Endothelial cell of umbilical vein (primary cell): ENCODE results near the gene SUSD5. TPM values are rescaled to one million over a fixed set of nuclear protein-coding genes. Genes with fewer than 3 reads are reported as not detected.

Experiments
- Bru-seq: library from RNA; stranded (reverse); fragments of 400-500 nt; gene quantifications from one replicate; lab custom pipeline; 2021; lab: Mats Ljungman, UMichigan
- BruChase-seq, 2 experiments: library from RNA; stranded (reverse); fragments of 400-500 nt; gene quantifications; one replicate each; lab custom pipeline; 2021; lab: Mats Ljungman, UMichigan
- BruUV-seq: library from RNA; stranded (reverse); fragments of 400-500 nt; replicated peaks from 2 replicates; lab custom pipeline; 2021; lab: Mats Ljungman, UMichigan
- CTCF ChIA-PET: fragments of 300-600, 350-600 bp; sonication (Branson Sonifier 250); formaldehyde crosslinking; loops from one replicate; lab custom pipeline; 2021; ENCODE audit warnings: antibody characterized with exemption, inconsistent platforms; lab: Charles Lee
- POLR2A ChIA-PET: fragments of 300-600, 350-600 bp; sonication (Branson Sonifier 250); formaldehyde crosslinking; loops from one replicate; lab custom pipeline; 2021; ENCODE audit warnings: antibody characterized with exemption, inconsistent platforms; lab: Charles Lee
- DNase-seq: peaks from one replicate; pipeline ENCODE4 v3.0.0-alpha.2; 2011; ENCODE audit warnings: low read depth, low spot score
- FAIRE-seq: peaks from 2 replicates; lab custom pipeline; 2011; peaks lifted over from hg19 to GRCh38; lab: Jason Lieb, UNC
- H2AFZ ChIP-seq: 2 replicates; pipeline ENCODE4 v1.6.0; 2012; ENCODE audit warnings: low read depth, low read length, control low read depth, inconsistent platforms
- H3K27ac ChIP-seq: 2 replicates; pipeline ENCODE4 v1.5.1; 2011; ENCODE audit warnings: low read depth, mild to moderate bottlenecking, control low read depth, low read length, moderate library complexity; ENCODE audit not compliant: insufficient read depth
- H3K27me3 ChIP-seq, 2 experiments: 2 replicates each; pipeline versions ENCODE4 v1.6.0 to v1.6.1; 2011; ENCODE audit warnings: low read length in 2 of 2, mixed read lengths in 1 of 2; ENCODE audit not compliant: control insufficient read depth in 2 of 2, insufficient read depth in 2 of 2
- H3K36me3 ChIP-seq, 2 experiments: 2 replicates in 1 of 2; 3 replicates in 1 of 2; pipeline ENCODE4 v1.5.1; 2011; ENCODE audit warnings: low read length in 2 of 2, mild to moderate bottlenecking in 1 of 2, moderate library complexity in 1 of 2; ENCODE audit not compliant: control insufficient read depth in 2 of 2, insufficient read depth in 2 of 2; ENCODE audit errors: extremely low read depth in 1 of 2
- H3K4me1 ChIP-seq: 3 replicates; pipeline ENCODE4 v1.5.1; 2011; ENCODE audit warnings: mild to moderate bottlenecking, low read length; ENCODE audit not compliant: control insufficient read depth, insufficient read depth; ENCODE audit errors: extremely low read depth
- H3K4me2 ChIP-seq: 2 replicates; pipeline ENCODE4 v1.6.1; 2011; ENCODE audit warnings: low read length, control low read depth, mixed read lengths; ENCODE audit not compliant: insufficient read depth
- H3K4me3 ChIP-seq, 3 experiments: fragments of 200-600 bp in 1 of 3; sonication (generic), shearing (Covaris generic) in 1 of 3; replicated peaks in 1 of 3; 2 replicates each; pipeline ENCODE4 v1.5.1; 2011 to 2016; ENCODE audit warnings: control low read depth in 3 of 3, low read length in 3 of 3, mild to moderate bottlenecking in 2 of 3, inconsistent platforms in 1 of 3, low read depth in 1 of 3, moderate library complexity in 1 of 3; ENCODE audit not compliant: insufficient read depth in 1 of 3
- H3K79me2 ChIP-seq: 2 replicates; pipeline ENCODE4 v1.6.0; 2012; ENCODE audit warnings: low read length, inconsistent platforms; ENCODE audit not compliant: control insufficient read depth, insufficient read depth
- H3K9ac ChIP-seq: replicated peaks from 2 replicates; pipeline ENCODE3; 2011; ENCODE audit warnings: low read length, control low read depth; ENCODE audit not compliant: insufficient read depth; ENCODE audit errors: extremely low read depth
- H3K9me1 ChIP-seq: replicated peaks from 3 replicates; pipeline ENCODE4 v1.6.0; 2011; ENCODE audit warnings: mild to moderate bottlenecking, low read length; ENCODE audit not compliant: control insufficient read depth, insufficient read depth; ENCODE audit errors: extremely low read depth
- H3K9me3 ChIP-seq: replicated peaks from 2 replicates; pipeline ENCODE4 v1.5.1; 2012; ENCODE audit warnings: low read length, inconsistent platforms; ENCODE audit not compliant: control insufficient read depth, insufficient read depth
- H4K20me1 ChIP-seq: replicated peaks from 2 replicates; pipeline ENCODE3; 2011; ENCODE audit warnings: mild to moderate bottlenecking, low read length; ENCODE audit not compliant: control insufficient read depth, insufficient read depth; ENCODE audit errors: extremely low read depth
- EZH2 ChIP-seq: IDR thresholded peaks from 2 replicates; pipeline ENCODE4 v1.6.1; 2012; ENCODE audit warnings: borderline replicate concordance, low read depth, mild to moderate bottlenecking, moderate library complexity, low read length, inconsistent platforms; ENCODE audit not compliant: severe bottlenecking
- MYC ChIP-seq: IDR thresholded peaks from one replicate; pipeline ENCODE4 v1.6.1; 2011; ENCODE audit warnings: mild to moderate bottlenecking, low read depth, low read length
- POLR2A ChIP-seq: IDR thresholded peaks from 2 replicates; pipeline ENCODE4 v1.6.1; 2012; ENCODE audit warnings: low read depth, mild to moderate bottlenecking, control low read depth, low read length
- POLR2AphosphoS5 ChIP-seq: IDR thresholded peaks from 2 replicates; pipeline ENCODE4 v1.6.1; 2012; ENCODE audit warnings: low read depth, mild to moderate bottlenecking, control low read depth, low read length, moderate library complexity; ENCODE audit not compliant: insufficient read depth
- dilution Hi-C: fragments of 300-500 bp; cut with MboI; formaldehyde crosslinking; loops from one replicate; pipeline ENCODE4 v1.15.0; 2019; ENCODE audit warnings: low sequenced_read_pairs; ENCODE audit not compliant: extremely low pct_ligation_motif_present
- intact Hi-C: fragments of 100-400 bp; cut with micrococcal nuclease; formaldehyde crosslinking; loops from one replicate; pipeline ENCODE4 v1.10.0; 2022
- long read RNA-seq: library from polyadenylated mRNA; stranded (forward); transcript quantifications from one replicate; pipeline ENCODE4 v2.0.0, GENCODE V29; 2021
- polyA minus RNA-seq, 3 experiments: library from RNA; depleted of rRNA, polyadenylated mRNA; stranded (reverse); fragments of >200 nt; gene quantifications; 1 replicate in 1 of 3; 2 replicates in 2 of 3; pipeline ENCODE4 v1.2.3, GENCODE V29; 2011
- polyA plus RNA-seq, 4 experiments: library from polyadenylated mRNA; depleted of rRNA in 3 of 4; stranded (reverse) in 3 of 4; unstranded in 1 of 4; fragments of >200 nt; gene quantifications; 2 replicates each; pipeline versions ENCODE4 v1.2.1 to v1.2.3, GENCODE V29; 2011 to 2012; ENCODE audit warnings: missing spikeins in 1 of 4
- total RNA-seq: library from RNA; stranded (reverse); gene quantifications from 2 replicates; pipeline ENCODE4 v1.2.3, GENCODE V29; 2021
- TF ChIP-seq, protein P1 (sequence below), 2 donors: IDR thresholded peaks; 1 replicate in 1 of 2; 2 replicates in 1 of 2; pipeline ENCODE4 v1.5.1; 2011; ENCODE audit warnings: low read length in 2 of 2, mild to moderate bottlenecking in 2 of 2, moderate library complexity in 2 of 2, control low read depth in 1 of 2, inconsistent platforms in 1 of 2, low read depth in 1 of 2; ENCODE audit not compliant: insufficient read depth in 1 of 2; ENCODE audit errors: extremely low read depth in 1 of 2
- TF ChIP-seq, protein P2 (sequence below): IDR thresholded peaks from 2 replicates; pipeline ENCODE4 v1.6.1; 2011; ENCODE audit not compliant: insufficient read depth, insufficient read length

Gene SUSD5
- total RNA-seq (15.3 and 18.8 TPM in 2 replicates), polyA plus RNA-seq (5.5 and 7.7 TPM in 2 replicates), polyA minus RNA-seq (13.7 and 19.0 TPM in 2 replicates), Bru-seq, nascent RNA (percentile 58 among the genes with signal in this experiment), BruChase-seq, experiment 1, labeled RNA remaining after a 6-hour chase (percentile 55 among the genes with signal in this experiment), BruChase-seq, experiment 2, labeled RNA remaining after a 2-hour chase (percentile 44 among the genes with signal in this experiment)
- 7.9 and 8.3 TPM in 2 replicates for polyA plus RNA-seq (2011; cell fraction: cytosol; rRNA removed)
- 5.2 and 6.6 TPM in 2 replicates for polyA plus RNA-seq (2011; cell fraction: nucleus; rRNA removed)
- polyA plus RNA-seq (2012) = 34.3 and 51.9 TPM in 2 replicates
- not detected for polyA minus RNA-seq (2011; cell fraction: cytosol; rRNA and poly(A)+ RNA removed)
- 4.7 and 5.8 TPM in 2 replicates for polyA minus RNA-seq (2011; cell fraction: nucleus; rRNA and poly(A)+ RNA removed)
- long read RNA-seq, full-length matches to known transcripts = 42 of 50 reads
- long read RNA-seq, partial matches to known transcripts = 0 of 50 reads
- long read RNA-seq, other reads (novel, unspliced or antisense) = 8 of 50 reads

DNA sequence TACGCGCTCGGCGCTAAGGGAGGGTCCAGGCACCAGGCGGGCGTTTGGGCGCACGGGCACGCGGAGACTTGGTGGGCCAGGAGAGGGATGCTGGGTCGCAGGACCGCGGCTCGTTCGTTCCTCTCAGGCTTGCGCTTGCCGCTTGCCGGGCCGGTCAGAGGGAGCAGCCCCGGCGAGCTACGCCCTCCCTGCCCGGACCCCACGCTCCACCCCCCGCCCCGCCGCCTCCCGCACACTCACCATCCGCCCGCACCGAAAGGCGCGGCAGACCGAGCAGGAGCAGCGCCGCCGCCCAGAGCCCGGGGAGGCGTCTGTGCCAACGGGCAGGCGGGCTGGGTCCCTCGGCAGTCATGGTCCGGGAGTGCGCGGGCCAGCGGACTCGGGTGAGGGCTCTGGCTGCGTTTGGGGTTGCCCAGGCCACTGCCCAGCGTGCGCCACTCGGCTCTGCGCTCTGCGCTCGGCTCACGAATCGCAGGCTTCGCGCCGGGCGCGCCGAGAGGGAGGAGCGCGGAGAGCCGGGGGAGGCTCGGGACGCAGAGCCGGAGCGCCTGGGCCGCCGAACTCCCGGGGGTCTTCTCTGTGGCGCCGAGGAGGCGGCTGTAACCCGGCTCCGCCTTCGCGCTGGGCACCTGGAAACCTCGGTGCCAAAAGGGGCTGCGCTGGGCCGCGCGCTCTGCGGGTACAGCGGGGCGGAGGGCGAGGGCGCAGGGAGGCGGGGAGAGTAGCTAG is at the start of gene SUSD5:
SUSD5 (minus strand) TSS at position 365 of the 729 bp plus-strand sequence; CDS start at position 352, 13 bp downstream.
- H4K20me1 ChIP-seq = no peaks in the 10 kb centered on the region
- H3K4me2 ChIP-seq = peak within 1 kb of the TSS; percentile 95
- peaks cover 0 to 10% of the 10 kb centered on the region in 2 experiments for H3K27me3 ChIP-seq
- TF ChIP-seq POLR2A (peak; percentile 17), MYC (no peak), POLR2AphosphoS5 (peak; percentile 24), EZH2 (no peak)
- TF ChIP-seq, protein P1, sequence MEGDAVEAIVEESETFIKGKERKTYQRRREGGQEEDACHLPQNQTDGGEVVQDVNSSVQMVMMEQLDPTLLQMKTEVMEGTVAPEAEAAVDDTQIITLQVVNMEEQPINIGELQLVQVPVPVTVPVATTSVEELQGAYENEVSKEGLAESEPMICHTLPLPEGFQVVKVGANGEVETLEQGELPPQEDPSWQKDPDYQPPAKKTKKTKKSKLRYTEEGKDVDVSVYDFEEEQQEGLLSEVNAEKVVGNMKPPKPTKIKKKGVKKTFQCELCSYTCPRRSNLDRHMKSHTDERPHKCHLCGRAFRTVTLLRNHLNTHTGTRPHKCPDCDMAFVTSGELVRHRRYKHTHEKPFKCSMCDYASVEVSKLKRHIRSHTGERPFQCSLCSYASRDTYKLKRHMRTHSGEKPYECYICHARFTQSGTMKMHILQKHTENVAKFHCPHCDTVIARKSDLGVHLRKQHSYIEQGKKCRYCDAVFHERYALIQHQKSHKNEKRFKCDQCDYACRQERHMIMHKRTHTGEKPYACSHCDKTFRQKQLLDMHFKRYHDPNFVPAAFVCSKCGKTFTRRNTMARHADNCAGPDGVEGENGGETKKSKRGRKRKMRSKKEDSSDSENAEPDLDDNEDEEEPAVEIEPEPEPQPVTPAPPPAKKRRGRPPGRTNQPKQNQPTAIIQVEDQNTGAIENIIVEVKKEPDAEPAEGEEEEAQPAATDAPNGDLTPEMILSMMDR (IDR thresholded peaks at IDR 0.05; ENCODE audit: extremely low read depth in 1 of 2, insufficient read depth in 1 of 2, low read depth in 1 of 2, low read length in 2 of 2) = no peak
- TF ChIP-seq, protein P2, sequence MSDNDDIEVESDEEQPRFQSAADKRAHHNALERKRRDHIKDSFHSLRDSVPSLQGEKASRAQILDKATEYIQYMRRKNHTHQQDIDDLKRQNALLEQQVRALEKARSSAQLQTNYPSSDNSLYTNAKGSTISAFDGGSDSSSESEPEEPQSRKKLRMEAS = no peak
- peak within 1 kb of the TSS; percentile 57 for H3K9ac ChIP-seq
- no peaks in the 10 kb centered on the region for H3K9me1 ChIP-seq
- H2AFZ ChIP-seq = peak within 1 kb of the TSS; percentile 77
- H3K4me1 ChIP-seq = peaks cover 13% of the 10 kb centered on the region
- BruUV-seq = no TSS peak
- peak within 1 kb of the TSS; percentile 39 to 71 (median 54) for H3K4me3 ChIP-seq
- dilution Hi-C loops (no loop called here), intact Hi-C loops (loop anchor here (2.0 to 5.0 kb wide), 3 partner anchors 59 to 154 kb away; partner anchors contain the start of gene FBXL2)
- FAIRE-seq (no peak), DNase-seq (peak; percentile 56)
- CTCF ChIA-PET = interaction anchor here (0.5 to 3.6 kb wide), 7 partner anchors 17 to 154 kb away, joined by 3 to 33 read pairs (median 3); no protein-coding TSS in a partner anchor
- peak within 1 kb of the TSS; percentile 28 for H3K27ac ChIP-seq
- no peaks in the 10 kb centered on the region for H3K9me3 ChIP-seq
- POLR2A ChIA-PET = interaction anchor here (1.2 kb wide), 1 partner anchor 87 kb away, joined by 3 read pairs; no protein-coding TSS in a partner anchor
- H3K79me2 ChIP-seq = no peaks in the 10 kb centered on the region
- H3K36me3 ChIP-seq = no peaks in the 10 kb centered on the region
